Neural cell (in vitro differentiated cells): ENCODE measurements around the gene ZNF766. TPM values are rescaled to one million over a fixed set of nuclear protein-coding genes. Genes with fewer than 3 reads are reported as not detected.
A peak's percentile ranks its signal among the peaks of the same experiment; 100 is the strongest.
"Not testable (repeated sequence)": the region's sequence is repeated elsewhere in the genome, so short reads cannot be mapped to it uniquely, and the experiment has no call there.

ENCODE experiments used
- H2AFZ ChIP-seq: fragments of 200-600, 300-800 bp; sonication (generic), shearing (Covaris generic); 2 replicates; pipeline ENCODE4 v1.6.0; 2014; ENCODE audit warnings: low read depth, mild to moderate bottlenecking, antibody characterized with exemption, low read length, moderate library complexity
- H3F3A ChIP-seq: fragments of 200-600 bp; shearing (Covaris generic); 2 replicates; pipeline ENCODE4 v1.6.1; 2016; ENCODE audit warnings: mild to moderate bottlenecking, moderate library complexity, mixed read lengths, antibody characterized with exemption, low read length; ENCODE audit not compliant: insufficient read depth, poor library complexity, severe bottlenecking
- H3K27ac ChIP-seq: fragments of 200-600, 300-800 bp; sonication (generic), shearing (Covaris generic); 2 replicates; pipeline ENCODE4 v1.5.1; 2014; ENCODE audit warnings: mild to moderate bottlenecking, low read length, moderate library complexity
- H3K27me3 ChIP-seq: fragments of 300-800, 200-600 bp; sonication (generic), shearing (Covaris generic); 2 replicates; pipeline ENCODE4 v1.6.0; 2014; ENCODE audit warnings: mild to moderate bottlenecking, low read depth, low read length, moderate library complexity; ENCODE audit not compliant: insufficient read depth
- H3K36me3 ChIP-seq: fragments of 300-800, 200-600 bp; sonication (generic), shearing (Covaris generic); 2 replicates; pipeline ENCODE4 v1.5.1; 2014; ENCODE audit warnings: mild to moderate bottlenecking, antibody characterized with exemption, low read length, moderate library complexity; ENCODE audit not compliant: insufficient read depth
- H3K4me2 ChIP-seq: fragments of 300-800, 200-600 bp; sonication (generic), shearing (Covaris generic); 2 replicates; pipeline ENCODE4 v1.6.0; 2014; ENCODE audit warnings: mild to moderate bottlenecking, low read length
- H3K4me3 ChIP-seq: fragments of 300-800, 200-600 bp; sonication (generic), shearing (Covaris generic); 2 replicates; pipeline ENCODE4 v1.5.1; 2014; ENCODE audit warnings: mild to moderate bottlenecking, low read length, moderate library complexity
- H3K79me2 ChIP-seq: fragments of 200-600 bp; shearing (Covaris generic); replicated peaks from 2 replicates; pipeline ENCODE4 v1.6.0; 2014; ENCODE audit warnings: mild to moderate bottlenecking, low read length, moderate library complexity; ENCODE audit not compliant: insufficient read depth
- H3K9ac ChIP-seq: fragments of 300-800, 200-600 bp; sonication (generic), shearing (Covaris generic); 2 replicates; pipeline ENCODE4 v1.6.1; 2016; ENCODE audit warnings: mild to moderate bottlenecking, low read length, mixed read lengths
- H3K9me2 ChIP-seq: fragments of 200-600 bp; shearing (Covaris generic); 2 replicates; pipeline ENCODE4 v1.6.1; 2016; ENCODE audit warnings: mild to moderate bottlenecking, low read length, mixed read lengths; ENCODE audit not compliant: insufficient read depth
- H3K9me3 ChIP-seq: fragments of 200-600, 300-800 bp; sonication (generic), shearing (Covaris generic); 2 replicates; pipeline ENCODE4 v1.6.1; 2016; ENCODE audit warnings: mild to moderate bottlenecking, mixed run types, low read length, moderate library complexity, mixed read lengths
- H4K20me1 ChIP-seq: fragments of 200-600 bp; shearing (Covaris generic); 2 replicates; pipeline ENCODE4 v1.6.1; 2016; ENCODE audit warnings: mild to moderate bottlenecking, mixed run types; ENCODE audit not compliant: insufficient read depth
- CTCF ChIP-seq: fragments of 450-650 bp; IDR thresholded peaks from 2 replicates; pipeline ENCODE4 v1.5.1; 2014; ENCODE audit warnings: antibody characterized with exemption, mild to moderate bottlenecking, moderate library complexity; ENCODE audit not compliant: poor library complexity, severe bottlenecking
- EP300 ChIP-seq: fragments of 450-650 bp; conservative IDR thresholded peaks from 2 replicates; pipeline ENCODE4 v1.6.1; 2014; ENCODE audit warnings: antibody characterized with exemption, mild to moderate bottlenecking, moderate library complexity; ENCODE audit not compliant: poor library complexity, severe bottlenecking
- EZH2 ChIP-seq: fragments of 200-600, 300-800 bp; shearing (Covaris generic), sonication (generic); IDR thresholded peaks from 2 replicates; pipeline ENCODE4 v1.6.1; 2014; ENCODE audit warnings: antibody characterized with exemption, low read length, borderline replicate concordance, mild to moderate bottlenecking; ENCODE audit not compliant: insufficient read depth, poor library complexity, severe bottlenecking
- MXI1 ChIP-seq: fragments of 450-650 bp; conservative IDR thresholded peaks from 2 replicates; pipeline ENCODE4 v1.6.1; 2014; ENCODE audit warnings: antibody characterized with exemption, mild to moderate bottlenecking; ENCODE audit not compliant: poor library complexity, severe bottlenecking
- POLR2AphosphoS5 ChIP-seq: IDR thresholded peaks from 2 replicates; pipeline ENCODE4 v1.6.1; 2012
- RAD21 ChIP-seq: fragments of 450-650 bp; conservative IDR thresholded peaks from 2 replicates; pipeline ENCODE4 v1.6.1; 2014; ENCODE audit warnings: antibody characterized with exemption, mild to moderate bottlenecking, moderate library complexity
- REST ChIP-seq: IDR thresholded peaks from 2 replicates; pipeline ENCODE4 v1.6.1; 2012; ENCODE audit warnings: borderline replicate concordance
- SMC3 ChIP-seq: fragments of 450-650 bp; conservative IDR thresholded peaks from 2 replicates; pipeline ENCODE4 v1.6.1; 2014; ENCODE audit warnings: antibody characterized with exemption, mild to moderate bottlenecking, moderate library complexity; ENCODE audit not compliant: poor library complexity
- TAF1 ChIP-seq: IDR thresholded peaks from 2 replicates; pipeline ENCODE4 v1.6.1; 2012; ENCODE audit warnings: low read depth
- polyA plus RNA-seq: library from polyadenylated mRNA; depleted of rRNA; stranded (reverse); fragments of >200 nt; gene quantifications from 2 replicates; pipeline ENCODE4 v1.2.3, GENCODE V29; 2014

ZNF766 gene
- polyA plus RNA-seq, 1 donor from 2014 or later = 21.8 TPM

- H3K27me3 ChIP-seq = no peaks in the 10 kb centered on the region
- no peaks in the 10 kb centered on the region for H3F3A ChIP-seq
- H2AFZ ChIP-seq = no peak overlapping the region
- no peaks in the 10 kb centered on the region for H3K36me3 ChIP-seq
- H3K27ac ChIP-seq = no peak overlapping the region
- H3K79me2 ChIP-seq = no peaks in the 10 kb centered on the region
- no peak overlapping the region for H3K9ac ChIP-seq
- TF ChIP-seq MXI1 = no peak
- no peak for TF ChIP-seq POLR2AphosphoS5
- TF ChIP-seq EZH2 = no peak
- no peak for TF ChIP-seq RAD21
- TF ChIP-seq EP300 = no peak
- TF ChIP-seq CTCF = no peak
- TF ChIP-seq TAF1 = no peak
- TF ChIP-seq SMC3 = no peak
- TF ChIP-seq REST = no peak
- H3K4me3 ChIP-seq = no peak overlapping the region
- H3K4me2 ChIP-seq = no peak overlapping the region
- no peaks in the 10 kb centered on the region for H4K20me1 ChIP-seq
- no peaks in the 10 kb centered on the region for H3K9me2 ChIP-seq
- no peaks in the 10 kb centered on the region for H3K9me3 ChIP-seq
These were observed 11.0 kb upstream of the ZNF766 start for GRCh38 chr19:52258426-52258825.

- not testable (repeated sequence) for H3F3A ChIP-seq, H3K79me2 ChIP-seq, H3K27ac ChIP-seq, H3K9me3 ChIP-seq, H3K27me3 ChIP-seq, H4K20me1 ChIP-seq, H3K9me2 ChIP-seq, H3K4me3 ChIP-seq, H2AFZ ChIP-seq, H3K4me2 ChIP-seq, H3K9ac ChIP-seq, H3K36me3 ChIP-seq
These were observed 3.8 kb upstream of the ZNF766 start for GRCh38 chr19:52265556-52265955.

- Histone ChIP-seq H3K27ac (peak overlapping the region; percentile 98), H3K9me2 (no peaks in the 10 kb centered on the region), H3K9ac (peak overlapping the region; percentile 100), H3F3A (no peaks in the 10 kb centered on the region), H3K79me2 (peaks cover 40% of the 10 kb centered on the region), H3K36me3 (peaks cover 5% of the 10 kb centered on the region), H2AFZ (peak overlapping the region; percentile 97), H3K4me3 (peak overlapping the region; percentile 100), H4K20me1 (no peaks in the 10 kb centered on the region), H3K4me2 (peak overlapping the region; percentile 78), H3K9me3 (no peaks in the 10 kb centered on the region), H3K27me3 (no peaks in the 10 kb centered on the region)
- no peak for TF ChIP-seq MXI1
- no peak for TF ChIP-seq EP300
- no peak for TF ChIP-seq RAD21
- TF ChIP-seq REST = no peak
- TF ChIP-seq CTCF = no peak
- TF ChIP-seq SMC3 = no peak
- no peak for TF ChIP-seq POLR2AphosphoS5
- TF ChIP-seq TAF1 = no peak
These were observed 989 bp downstream of the ZNF766 start for GRCh38 chr19:52270266-52270885.
